ENCODE data around the gene RHBDF1.
A peak's percentile ranks its signal among the peaks of the same experiment; 100 is the strongest.
"Not testable (repeated sequence)": the region's sequence is repeated elsewhere in the genome, so short reads cannot be mapped to it uniquely, and the experiment has no call there.

Gene RHBDF1

GRCh38 chr16:35678-36305, 36.6 kb downstream of the RHBDF1 start:
- DNase-seq (ENCODE audit: low read depth) = no peak

DNA sequence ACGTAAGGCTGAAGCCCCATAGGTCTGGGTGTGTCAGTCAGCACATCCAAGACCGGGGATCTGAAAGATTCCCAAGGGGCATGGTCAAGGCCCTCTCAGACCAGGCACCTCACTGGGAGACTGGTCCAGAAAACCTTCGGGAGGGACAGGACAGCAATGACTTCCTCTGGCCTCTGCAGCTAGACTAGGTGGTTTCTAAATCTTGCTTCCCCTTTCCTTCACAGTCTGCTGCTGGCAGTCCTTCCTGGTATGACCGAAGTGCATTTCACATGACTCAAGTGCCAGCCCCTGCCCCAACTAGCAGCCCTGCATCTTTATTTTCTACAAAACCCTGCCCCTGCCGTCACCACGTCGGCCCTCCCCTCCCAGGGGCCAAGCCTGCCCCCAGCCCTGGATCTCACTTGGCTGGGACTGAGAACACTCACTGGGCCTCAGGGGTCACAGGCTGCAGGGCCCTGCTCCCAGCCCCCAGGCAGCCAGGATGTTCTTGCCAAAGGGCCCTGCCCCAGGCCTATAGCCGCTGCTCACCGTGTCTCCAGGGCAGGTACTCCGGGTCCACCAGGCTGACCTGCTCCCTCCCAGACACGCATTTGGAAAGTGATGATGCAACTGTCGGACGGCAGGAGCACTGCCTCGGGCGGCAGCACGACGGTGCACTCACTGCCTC, 37.3 kb downstream of the RHBDF1 start:
- DNase-seq (ENCODE audit: low read depth) = peak; percentile 32

- no peak for DNase-seq (ENCODE audit: low read depth)
Observed at GRCh38 chr16:34648-34987, 37.8 kb downstream of the RHBDF1 start.

DNA sequence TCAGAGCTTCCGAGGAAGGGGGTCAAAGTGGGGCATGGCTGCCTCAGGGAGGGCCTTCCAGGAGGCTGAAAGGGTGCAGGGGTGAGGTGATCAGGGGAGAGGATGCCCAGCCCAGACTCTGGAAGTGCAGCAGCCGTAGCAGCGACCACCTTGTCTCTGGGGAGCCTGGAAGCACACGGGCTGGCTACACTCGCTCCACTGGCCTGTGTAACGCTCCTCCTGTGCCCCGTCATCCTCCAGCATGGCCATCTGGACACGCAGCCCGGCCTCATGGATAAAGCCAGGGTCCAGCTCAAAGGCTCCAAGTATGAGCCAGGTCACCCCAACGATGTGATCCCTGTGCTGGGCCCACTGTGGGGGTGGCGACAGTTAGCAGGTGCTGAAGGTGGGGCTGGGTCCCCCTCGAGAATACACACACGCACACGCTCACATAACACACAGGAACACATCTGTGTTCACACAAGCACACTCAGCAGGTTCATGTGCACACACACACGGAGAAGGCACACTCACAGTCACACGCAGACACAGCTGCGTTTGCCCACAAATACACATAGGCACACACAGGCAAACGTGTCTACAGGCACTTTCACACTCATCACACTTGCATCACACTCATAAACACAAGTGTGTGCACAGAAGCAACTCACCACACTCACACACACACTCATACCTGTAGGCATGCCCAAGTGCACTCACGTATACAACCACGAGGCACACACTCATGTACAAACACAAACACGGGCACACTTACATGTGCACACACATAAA, 38.4 kb downstream of the RHBDF1 start:
- DNase-seq (ENCODE audit: low read depth) = no peak

- not testable (repeated sequence) for DNase-seq (ENCODE audit: low read depth)
Observed at GRCh38 chr16:33154-33876, 39.1 kb downstream of the RHBDF1 start.

GRCh38 chr16:30627-31026, 41.8 kb downstream of the RHBDF1 start:
- not testable (repeated sequence) for DNase-seq (ENCODE audit: low read depth)

- not testable (repeated sequence) for DNase-seq (ENCODE audit: low read depth)
Observed at GRCh38 chr16:25926-26348, 46.5 kb downstream of the RHBDF1 start.

GRCh38 chr16:24151-24550, 48.3 kb downstream of the RHBDF1 start:
- not testable (repeated sequence) for DNase-seq (ENCODE audit: low read depth)

DNA sequence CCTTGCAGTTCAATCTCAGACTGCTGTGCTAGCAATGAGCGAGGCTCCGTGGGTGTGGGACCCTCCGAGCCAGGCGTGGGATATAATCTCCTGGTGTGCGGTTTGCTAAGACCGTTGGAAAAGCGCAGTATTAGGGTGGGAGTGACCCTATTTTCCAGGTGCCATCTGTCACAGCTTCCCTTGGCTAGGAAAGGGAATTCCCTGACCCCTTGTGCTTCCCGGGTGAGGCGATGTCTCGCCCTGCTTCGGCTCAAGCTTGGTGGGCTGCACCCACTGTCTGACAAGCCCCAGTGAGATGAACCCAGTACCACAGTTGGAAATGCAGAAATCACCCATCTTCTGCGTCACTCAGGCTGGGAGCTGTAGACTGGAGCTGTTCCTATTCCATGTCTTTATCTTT, 51.5 kb downstream of the RHBDF1 start:
- DNase-seq (ENCODE audit: low read depth) = not testable (repeated sequence)

DNA sequence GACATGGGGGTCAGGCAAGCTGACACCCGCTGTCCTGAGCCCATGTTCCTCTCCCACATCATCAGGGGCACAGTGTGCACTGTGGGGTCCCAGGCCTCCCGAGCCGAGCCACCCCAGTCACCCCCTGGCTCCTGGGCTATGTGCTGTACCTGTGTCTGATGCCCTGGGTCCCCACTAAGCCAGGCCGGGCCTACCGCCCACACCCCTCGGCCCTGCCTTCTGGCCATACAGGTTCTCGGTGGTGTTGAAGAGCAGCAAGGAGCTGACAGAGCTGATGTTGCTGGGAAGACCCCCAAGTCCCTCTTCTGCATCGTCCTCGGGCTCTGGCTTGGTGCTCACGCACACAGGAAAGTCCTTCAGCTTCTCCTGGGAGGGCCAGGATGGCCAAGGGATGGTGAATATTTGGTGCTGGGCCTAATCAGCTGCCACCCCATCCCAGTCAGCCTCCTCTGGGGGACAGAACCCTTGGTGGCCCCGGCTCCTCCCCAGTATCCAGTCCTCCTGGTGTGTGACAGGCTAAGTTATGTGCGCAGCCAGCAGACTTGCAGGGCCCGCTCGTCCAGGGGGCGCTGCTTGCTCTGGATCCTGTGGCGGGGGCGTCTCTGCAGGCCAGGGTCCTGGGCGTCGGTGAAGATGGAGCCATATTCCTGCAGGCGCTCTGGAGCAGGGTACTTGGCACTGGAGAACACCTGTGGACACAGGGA, 55.2 kb downstream of the RHBDF1 start:
- not testable (repeated sequence) for DNase-seq (ENCODE audit: low read depth)

GRCh38 chr16:10772-11171, 61.7 kb downstream of the RHBDF1 start:
- not testable (repeated sequence) for DNase-seq (ENCODE audit: low read depth)

DNA sequence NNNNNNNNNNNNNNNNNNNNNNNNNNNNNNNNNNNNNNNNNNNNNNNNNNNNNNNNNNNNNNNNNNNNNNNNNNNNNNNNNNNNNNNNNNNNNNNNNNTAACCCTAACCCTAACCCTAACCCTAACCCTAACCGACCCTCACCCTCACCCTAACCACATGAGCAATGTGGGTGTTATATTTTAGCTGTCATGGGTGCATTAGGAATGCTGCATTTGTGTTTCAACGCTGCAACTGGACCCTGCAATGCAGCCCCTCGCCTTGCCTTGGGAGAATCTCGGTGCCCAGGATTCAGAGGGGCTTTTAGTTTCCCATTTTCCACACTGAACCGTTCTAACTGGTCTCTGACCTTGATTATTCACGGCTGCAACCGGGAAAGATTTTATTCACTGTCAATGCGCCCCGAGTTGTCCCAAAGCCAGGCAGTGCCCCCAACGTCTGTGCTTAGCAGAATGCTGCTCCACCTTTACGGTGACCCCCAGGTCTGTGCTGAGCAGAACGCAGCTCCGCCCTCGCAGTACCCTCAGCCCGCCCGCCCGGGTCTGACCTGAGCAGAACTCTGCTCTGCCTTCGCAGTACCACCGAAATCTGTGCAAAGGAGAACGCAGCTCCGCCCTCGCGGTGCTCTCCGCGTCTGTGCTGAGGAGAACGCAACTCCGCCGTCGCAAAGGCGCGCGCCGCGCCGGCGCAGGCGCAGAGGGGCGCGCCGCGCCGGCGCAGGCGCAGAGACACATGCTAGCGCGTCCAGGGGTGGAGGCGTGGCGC, 62.3 kb downstream of the RHBDF1 start:
- DNase-seq (ENCODE audit: low read depth) = no peak

Data from CMK (cell line).